Measurements from ENCODE around the gene NLN.

Gene NLN

GRCh38 chr5:65811885-65812284 lies 89.9 kb downstream of the NLN start:
- DNase-seq: no peak

- DNase-seq: no peak
Observed at GRCh38 chr5:65812648-65813047, 90.6 kb downstream of the NLN start.

- no peak for DNase-seq
Observed at GRCh38 chr5:65813174-65813573, 91.2 kb downstream of the NLN start.

GRCh38 chr5:65815161-65815560 lies 93.2 kb downstream of the NLN start:
- DNase-seq: no peak

- DNase-seq: no peak
Observed at GRCh38 chr5:65816729-65817128, 94.7 kb downstream of the NLN start.

GRCh38 chr5:65817931-65818330 lies 95.9 kb downstream of the NLN start:
- DNase-seq: no peak

- no peak for DNase-seq
Observed at GRCh38 chr5:65818592-65818991, 96.6 kb downstream of the NLN start.

- no peak for DNase-seq
Observed at GRCh38 chr5:65819215-65819904, 97.4 kb downstream of the NLN start.

GRCh38 chr5:65819905-65820240 lies 97.9 kb downstream of the NLN start:
- DNase-seq: no peak

- DNase-seq: no peak
Observed at GRCh38 chr5:65820373-65820772, 98.4 kb downstream of the NLN start.

- no peak for DNase-seq
Observed at GRCh38 chr5:65821966-65822365, 100.0 kb downstream of the NLN start.

- no peak for DNase-seq
Observed at GRCh38 chr5:65822710-65823109, 100.7 kb downstream of the NLN start.

GRCh38 chr5:65823204-65823603 lies 101.2 kb downstream of the NLN start:
- DNase-seq: no peak

- no peak for DNase-seq
Observed at GRCh38 chr5:65823845-65824445, 101.9 kb downstream of the NLN start.

GRCh38 chr5:65825408-65826328 lies 103.7 kb downstream of the NLN start:
- no peak for DNase-seq

- DNase-seq: no peak
Observed at GRCh38 chr5:65828022-65828896, 106.3 kb downstream of the NLN start.

GRCh38 chr5:65830856-65831255 lies 108.9 kb downstream of the NLN start:
- no peak for DNase-seq

- DNase-seq: no peak
Observed at GRCh38 chr5:65831276-65831675, 109.3 kb downstream of the NLN start.

GRCh38 chr5:65832152-65832551 lies 110.1 kb downstream of the NLN start:
- DNase-seq: no peak

- no peak for DNase-seq
Observed at GRCh38 chr5:65832603-65833228, 110.7 kb downstream of the NLN start.

- no peak for DNase-seq
Observed at GRCh38 chr5:65833780-65834179, 111.8 kb downstream of the NLN start.

- no peak for DNase-seq
Observed at GRCh38 chr5:65834306-65834705, 112.3 kb downstream of the NLN start.

GRCh38 chr5:65835191-65835590 lies 113.2 kb downstream of the NLN start:
- DNase-seq: no peak

Measured in NCI-H1092 treated with DMSO at 0.1 percent for 48 hours (cell line).